ENCODE measurements around the gene AKT1. TPM values are rescaled to one million over a fixed set of nuclear protein-coding genes. Genes with fewer than 3 reads are reported as not detected.

Gene AKT1
- total RNA-seq, 1 experiment from 2014 or later = 118 TPM

DNA sequence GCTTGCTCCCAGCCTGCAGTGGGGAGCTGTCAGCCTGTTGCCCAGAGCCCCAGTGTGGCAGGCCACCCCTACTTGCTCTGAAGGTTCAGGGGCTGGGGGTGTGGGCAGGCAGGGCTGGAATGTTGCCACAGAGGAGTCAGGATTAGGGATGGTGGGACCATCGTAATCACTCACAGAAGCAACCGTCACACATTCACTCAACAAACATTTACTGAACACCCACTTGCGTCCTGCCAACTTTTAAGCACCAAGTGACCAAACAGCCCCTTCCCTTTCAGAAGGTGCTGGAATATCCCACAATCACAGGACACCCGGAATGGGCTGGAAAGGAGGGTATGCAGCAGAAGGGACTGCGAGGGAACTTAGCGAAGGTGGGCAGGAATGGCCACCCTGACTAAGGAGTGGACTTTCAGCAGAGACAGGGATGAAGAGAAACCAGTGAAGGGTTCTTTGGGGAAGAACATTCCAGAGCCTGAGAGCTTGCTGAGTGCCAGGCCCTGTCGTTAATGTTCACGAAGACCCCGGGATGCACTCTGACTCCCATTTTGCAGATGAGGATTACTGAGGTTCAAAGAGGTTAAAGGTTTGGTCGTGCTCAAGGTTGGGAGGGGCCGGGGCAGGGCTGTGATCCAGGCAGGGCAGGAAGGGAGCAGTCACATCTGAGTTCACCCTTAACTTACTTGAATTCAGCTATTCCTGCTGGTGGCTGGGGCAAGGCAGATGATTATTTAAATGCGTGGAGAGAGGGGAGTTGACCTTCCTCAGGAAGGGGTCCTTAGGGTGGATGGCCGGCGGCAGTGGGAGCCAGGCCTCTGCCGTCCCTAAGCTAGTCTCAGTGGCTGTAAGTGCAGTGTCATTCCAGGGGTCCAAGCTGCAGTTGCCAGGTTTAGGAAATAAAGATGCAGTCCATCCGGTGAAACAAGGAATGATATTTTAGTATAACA lies 3.0 kb upstream of the AKT1 start:
- Mint-ChIP-seq H3K36me3 (ENCODE audit: insufficient read depth, unreplicated experiment) (peaks cover 33% of the 10 kb centered on the region), H3K27me3 (ENCODE audit: unreplicated experiment) (no peaks in the 10 kb centered on the region), H3K4me1 (ENCODE audit: low read depth, unreplicated experiment) (peaks cover 27% of the 10 kb centered on the region), H3K27ac (ENCODE audit: unreplicated experiment) (no peak overlapping the region), H3K4me3 (ENCODE audit: low read depth, unreplicated experiment) (peak overlapping the region; percentile 22), H3K9me3 (ENCODE audit: low read depth, unreplicated experiment) (no peaks in the 10 kb centered on the region)
- CTCF ChIA-PET = no interaction called here
- no peak for DNase-seq
- TF ChIP-seq, protein P1, sequence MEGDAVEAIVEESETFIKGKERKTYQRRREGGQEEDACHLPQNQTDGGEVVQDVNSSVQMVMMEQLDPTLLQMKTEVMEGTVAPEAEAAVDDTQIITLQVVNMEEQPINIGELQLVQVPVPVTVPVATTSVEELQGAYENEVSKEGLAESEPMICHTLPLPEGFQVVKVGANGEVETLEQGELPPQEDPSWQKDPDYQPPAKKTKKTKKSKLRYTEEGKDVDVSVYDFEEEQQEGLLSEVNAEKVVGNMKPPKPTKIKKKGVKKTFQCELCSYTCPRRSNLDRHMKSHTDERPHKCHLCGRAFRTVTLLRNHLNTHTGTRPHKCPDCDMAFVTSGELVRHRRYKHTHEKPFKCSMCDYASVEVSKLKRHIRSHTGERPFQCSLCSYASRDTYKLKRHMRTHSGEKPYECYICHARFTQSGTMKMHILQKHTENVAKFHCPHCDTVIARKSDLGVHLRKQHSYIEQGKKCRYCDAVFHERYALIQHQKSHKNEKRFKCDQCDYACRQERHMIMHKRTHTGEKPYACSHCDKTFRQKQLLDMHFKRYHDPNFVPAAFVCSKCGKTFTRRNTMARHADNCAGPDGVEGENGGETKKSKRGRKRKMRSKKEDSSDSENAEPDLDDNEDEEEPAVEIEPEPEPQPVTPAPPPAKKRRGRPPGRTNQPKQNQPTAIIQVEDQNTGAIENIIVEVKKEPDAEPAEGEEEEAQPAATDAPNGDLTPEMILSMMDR (IDR thresholded peaks at IDR 0.05; ENCODE audit: unreplicated experiment) = no peak
- BruUV-seq (replicated peaks) = no TSS peak
- intact Hi-C loops (cut with micrococcal nuclease; ENCODE audit: unreplicated experiment) = no loop called here

- H3K27ac Mint-ChIP-seq (ENCODE audit: unreplicated experiment) = no peak overlapping the region
- no peaks in the 10 kb centered on the region for H3K27me3 Mint-ChIP-seq (ENCODE audit: unreplicated experiment)
- CTCF ChIA-PET = no interaction called here
- intact Hi-C loops (cut with micrococcal nuclease; ENCODE audit: unreplicated experiment) = no loop called here
- H3K9me3 Mint-ChIP-seq (ENCODE audit: low read depth, unreplicated experiment) = no peaks in the 10 kb centered on the region
- BruUV-seq (replicated peaks) = no TSS peak
- peaks cover 39% of the 10 kb centered on the region for H3K4me1 Mint-ChIP-seq (ENCODE audit: low read depth, unreplicated experiment)
- TF ChIP-seq, protein P1 (IDR thresholded peaks at IDR 0.05; ENCODE audit: unreplicated experiment) = no peak
- no peak for DNase-seq
- H3K36me3 Mint-ChIP-seq (ENCODE audit: insufficient read depth, unreplicated experiment) = peaks cover 33% of the 10 kb centered on the region
- H3K4me3 Mint-ChIP-seq (ENCODE audit: low read depth, unreplicated experiment) = peak overlapping the region; percentile 81
These were observed 1.8 kb upstream of the AKT1 start for GRCh38 chr14:104797115-104798044.

GRCh38 chr14:104796687-104797081 lies 1.1 kb upstream of the AKT1 start:
- intact Hi-C loops (cut with micrococcal nuclease; ENCODE audit: unreplicated experiment) = no loop called here
- H3K36me3 Mint-ChIP-seq (ENCODE audit: insufficient read depth, unreplicated experiment) = peaks cover 34% of the 10 kb centered on the region
- no TSS peak for BruUV-seq (replicated peaks)
- peak overlapping the region; percentile 81 for H3K4me3 Mint-ChIP-seq (ENCODE audit: low read depth, unreplicated experiment)
- no peak for DNase-seq
- TF ChIP-seq, protein P1 (IDR thresholded peaks at IDR 0.05; ENCODE audit: unreplicated experiment) = no peak
- no peaks in the 10 kb centered on the region for H3K9me3 Mint-ChIP-seq (ENCODE audit: low read depth, unreplicated experiment)
- peaks cover 40% of the 10 kb centered on the region for H3K4me1 Mint-ChIP-seq (ENCODE audit: low read depth, unreplicated experiment)
- CTCF ChIA-PET = no interaction called here
- H3K27me3 Mint-ChIP-seq (ENCODE audit: unreplicated experiment) = no peaks in the 10 kb centered on the region
- H3K27ac Mint-ChIP-seq (ENCODE audit: unreplicated experiment) = no peak overlapping the region

- CTCF ChIA-PET = no interaction called here
- intact Hi-C loops (cut with micrococcal nuclease; ENCODE audit: unreplicated experiment) = no loop called here
- H3K27ac Mint-ChIP-seq (ENCODE audit: unreplicated experiment) = no peak overlapping the region
- peak; percentile 70 for DNase-seq
- H3K9me3 Mint-ChIP-seq (ENCODE audit: low read depth, unreplicated experiment) = no peaks in the 10 kb centered on the region
- peaks cover 33% of the 10 kb centered on the region for H3K36me3 Mint-ChIP-seq (ENCODE audit: insufficient read depth, unreplicated experiment)
- H3K27me3 Mint-ChIP-seq (ENCODE audit: unreplicated experiment) = no peaks in the 10 kb centered on the region
- TF ChIP-seq, protein P1 (IDR thresholded peaks at IDR 0.05; ENCODE audit: unreplicated experiment) = no peak
- H3K4me3 Mint-ChIP-seq (ENCODE audit: low read depth, unreplicated experiment) = peak overlapping the region; percentile 81
- BruUV-seq (replicated peaks) = no TSS peak
- H3K4me1 Mint-ChIP-seq (ENCODE audit: low read depth, unreplicated experiment) = peaks cover 40% of the 10 kb centered on the region
These were observed 486 bp upstream of the AKT1 start for GRCh38 chr14:104795781-104796686.
